Stimulated activated CD8-positive, alpha-beta memory T cell treated with anti-CD3 and anti-CD28 coated beads, Interleukin-4, amount 100 ng/mL, for 4 hours (primary cell): Measurements from ENCODE around the gene ZNF268.

Experiments
- DNase-seq, 2 donors: peaks; one replicate each; pipeline ENCODE4 v3.0.0-alpha.2; 2020; ENCODE audit warnings: low read depth in 2 of 2, low spot score in 1 of 2

ZNF268 gene

DNA sequence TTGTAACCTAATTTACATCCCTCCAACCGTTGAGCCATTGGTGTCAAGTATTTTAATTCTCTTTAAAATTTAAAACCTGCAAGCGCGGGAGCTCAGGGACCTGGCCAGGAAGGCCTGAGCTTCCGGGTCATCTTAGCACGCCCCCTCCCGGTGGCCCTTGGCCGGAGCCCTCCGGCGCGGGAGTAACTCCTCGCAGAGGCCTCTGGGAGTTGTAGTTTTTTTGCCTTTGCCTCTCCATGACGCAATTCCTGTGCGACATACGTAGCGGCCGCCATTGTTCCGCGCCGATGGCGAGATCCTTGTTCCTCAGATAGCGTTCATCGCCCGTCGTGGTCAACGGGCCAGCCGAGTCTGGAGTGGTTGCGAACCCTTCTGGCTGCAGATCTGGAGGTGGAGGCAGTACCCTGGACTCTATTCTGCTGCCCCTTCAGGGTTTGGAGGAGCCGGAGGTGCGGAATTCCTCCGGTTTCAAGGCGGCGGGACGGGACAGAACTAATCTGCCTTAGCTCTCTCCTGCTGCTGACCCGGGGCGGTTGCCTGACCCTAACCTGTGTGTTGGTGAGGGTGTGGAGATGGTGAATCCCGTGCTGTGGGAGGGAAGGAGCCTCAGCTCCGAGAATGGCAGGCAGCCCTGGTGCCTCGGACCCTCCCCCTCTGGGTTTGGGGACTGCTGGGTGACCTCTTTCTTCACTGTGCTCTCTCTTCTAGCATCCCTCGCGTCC lies at the start of gene ZNF268:
TSS of gene ZNF268 (plus strand) at position 258 of the 722 bp plus-strand sequence. CDS start 503 bp downstream, outside the sequence.
- DNase-seq = peak; percentile 75 to 82

DNA sequence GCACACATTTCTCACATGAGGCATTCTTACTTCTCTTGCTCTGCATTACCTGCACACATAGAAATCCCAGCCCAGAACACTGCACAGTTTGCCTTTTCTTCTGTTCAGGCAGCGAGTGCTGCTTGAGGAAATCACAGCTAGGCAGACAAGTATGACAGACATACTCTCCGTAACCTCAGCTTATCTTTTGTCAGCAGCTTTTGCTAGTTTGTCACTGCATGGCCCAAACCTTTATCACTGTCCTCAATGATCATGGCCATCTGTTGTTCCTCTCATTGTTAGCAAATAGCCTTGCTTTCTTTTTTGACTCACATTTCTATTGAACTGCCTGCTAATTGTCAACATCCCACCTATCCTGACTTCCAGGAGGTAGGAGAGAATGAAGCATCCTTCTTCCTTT lies 45.5 kb upstream of the ZNF268 start:
- DNase-seq = no peak

DNA sequence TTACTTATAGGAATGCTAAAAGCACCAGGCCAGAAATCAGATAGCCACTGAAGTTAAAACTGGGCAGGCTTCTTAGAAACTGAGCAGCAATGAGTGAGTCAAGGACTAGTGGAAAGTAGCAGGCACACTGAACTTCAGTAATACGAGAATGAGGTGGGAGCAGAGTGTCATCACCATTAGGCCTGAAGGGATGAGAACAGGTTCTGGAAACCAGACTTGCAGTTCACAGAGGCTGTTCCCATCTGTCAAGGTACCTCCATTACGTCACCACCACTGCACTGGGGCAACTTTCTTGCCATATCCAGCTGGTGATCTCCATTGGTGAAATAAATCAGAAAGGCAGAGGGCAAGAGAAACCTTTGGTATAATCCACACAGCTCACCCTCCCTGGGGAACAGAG lies 35.3 kb upstream of the ZNF268 start:
- DNase-seq = no peak

DNA sequence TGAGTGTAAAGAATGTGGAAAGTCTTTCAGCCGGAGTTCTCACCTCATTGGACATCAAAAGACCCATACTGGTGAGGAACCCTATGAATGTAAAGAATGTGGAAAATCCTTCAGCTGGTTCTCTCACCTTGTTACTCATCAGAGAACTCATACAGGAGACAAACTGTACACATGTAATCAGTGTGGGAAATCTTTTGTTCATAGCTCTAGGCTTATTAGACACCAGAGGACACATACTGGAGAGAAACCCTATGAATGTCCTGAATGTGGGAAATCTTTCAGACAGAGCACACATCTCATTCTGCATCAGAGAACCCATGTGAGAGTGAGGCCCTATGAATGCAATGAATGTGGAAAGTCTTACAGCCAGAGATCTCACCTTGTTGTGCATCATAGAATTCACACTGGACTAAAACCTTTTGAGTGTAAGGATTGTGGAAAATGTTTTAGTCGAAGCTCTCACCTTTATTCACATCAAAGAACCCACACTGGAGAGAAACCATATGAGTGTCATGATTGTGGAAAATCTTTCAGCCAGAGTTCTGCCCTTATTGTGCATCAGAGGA lies 25.1 kb upstream of the ZNF268 start:
- no peak for DNase-seq

DNA sequence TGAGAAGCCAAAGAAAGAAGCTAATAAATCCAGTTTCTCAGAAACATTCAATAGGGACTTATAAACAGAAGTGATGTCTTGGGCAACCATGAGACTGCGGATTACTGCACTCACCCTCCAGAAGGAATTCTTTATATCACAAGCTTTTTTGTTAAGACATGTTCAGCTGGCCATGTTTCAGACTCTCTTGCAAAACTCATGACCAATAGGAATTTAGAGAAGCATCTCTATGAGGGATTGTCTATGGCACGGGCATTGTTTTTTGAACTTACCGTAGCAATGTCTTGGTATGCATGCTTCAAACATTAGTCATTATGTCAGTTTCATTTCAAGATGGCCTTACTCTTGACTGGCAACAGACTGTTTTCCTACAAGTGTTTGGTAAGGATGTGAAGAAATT lies 15.5 kb upstream of the ZNF268 start:
- no peak for DNase-seq

DNA sequence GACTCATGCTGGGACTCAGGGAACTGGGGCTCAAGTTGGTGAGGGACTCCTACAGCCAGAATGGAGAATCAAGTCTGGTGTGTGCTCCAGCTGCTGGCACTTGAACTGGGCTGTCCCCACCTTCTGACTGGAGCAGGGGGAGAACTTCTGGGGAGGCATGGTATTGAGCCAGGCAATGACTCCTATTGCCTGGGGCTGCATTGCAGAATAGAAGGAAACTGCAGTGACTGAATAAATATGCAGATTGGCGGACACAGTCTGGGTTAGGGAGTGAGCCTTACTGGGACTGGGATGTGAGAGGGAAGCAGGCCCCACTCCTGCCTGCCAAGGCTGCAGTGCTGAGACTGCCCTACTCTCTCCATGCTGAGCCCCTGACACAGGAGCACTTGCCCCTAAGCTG lies 8.8 kb upstream of the ZNF268 start:
- DNase-seq = no peak

DNA sequence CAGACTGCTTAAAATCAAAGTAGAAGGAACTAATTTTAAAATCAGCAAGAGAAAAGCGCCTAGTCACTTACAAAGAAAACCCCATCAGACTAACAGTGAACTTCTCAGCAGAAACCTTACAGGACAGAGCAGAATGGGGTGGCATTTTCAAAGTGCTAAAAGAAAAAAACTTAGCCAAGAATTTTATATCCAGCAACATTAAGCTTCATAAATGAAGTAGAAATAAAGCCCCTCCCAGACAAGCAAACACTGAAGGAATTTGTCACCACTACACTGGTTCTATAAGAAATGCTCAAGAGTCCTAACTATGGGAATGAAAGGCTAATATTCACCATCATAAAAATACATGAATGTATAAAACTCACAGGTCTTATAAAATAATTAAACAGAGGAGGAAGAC lies 6.4 kb upstream of the ZNF268 start:
- DNase-seq = no peak

DNA sequence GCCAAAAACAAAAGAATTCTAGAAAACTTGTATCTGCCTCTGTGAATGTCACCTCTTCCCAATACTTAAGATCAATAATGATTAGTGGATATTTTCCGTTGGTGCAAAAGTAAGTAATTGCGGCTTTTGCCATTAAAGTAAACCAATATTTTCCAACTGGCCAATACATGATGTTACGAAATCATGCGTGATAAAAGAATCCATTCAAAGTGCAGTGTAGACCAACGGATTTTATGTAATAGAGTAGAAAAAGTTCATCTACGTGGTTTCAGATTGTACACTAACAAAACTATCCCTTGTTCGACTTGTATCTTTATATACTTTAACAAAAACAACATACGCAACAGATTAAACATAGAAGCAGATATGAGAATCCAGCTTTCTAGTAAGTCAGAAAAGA lies 626 bp upstream of the ZNF268 start:
- DNase-seq = no peak

DNA sequence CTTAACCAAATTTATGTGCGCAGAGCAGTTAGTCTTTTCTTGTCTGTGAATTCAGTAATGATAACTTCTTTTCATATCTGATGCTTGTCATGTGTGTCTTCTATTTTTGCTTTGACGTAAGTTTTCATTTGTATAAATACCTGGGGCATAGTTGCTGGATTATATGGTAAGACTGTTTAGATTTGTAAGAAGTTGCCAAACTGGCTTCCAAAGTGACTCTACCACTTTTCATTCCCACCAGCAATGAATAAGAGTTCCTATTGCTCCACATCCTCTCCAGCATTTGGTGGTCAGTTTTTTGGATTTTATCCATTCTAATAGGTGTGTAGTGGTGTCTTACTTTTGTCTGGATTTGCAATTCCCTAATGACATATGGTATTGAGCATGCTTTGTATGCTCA lies 8.9 kb downstream of the ZNF268 start:
- DNase-seq = no peak

DNA sequence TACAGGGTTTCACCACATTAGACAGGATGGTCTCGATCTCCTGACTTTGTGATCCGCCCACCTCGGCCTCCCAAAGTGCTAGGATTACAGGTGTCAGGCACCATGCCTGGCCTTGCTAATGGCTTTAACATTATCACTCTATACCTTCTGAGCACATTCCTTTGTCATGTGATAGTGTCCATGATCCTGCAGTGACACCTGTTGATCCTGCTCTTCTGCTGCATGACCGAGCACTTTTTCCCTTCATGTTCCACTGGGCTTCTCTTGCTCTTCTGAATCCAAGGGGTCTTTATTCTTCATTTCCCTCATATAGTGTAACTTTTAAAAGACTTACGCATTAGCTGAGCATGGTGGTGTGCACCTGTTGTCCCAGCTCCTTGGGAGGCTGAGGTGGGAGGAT lies 11.6 kb downstream of the ZNF268 start:
- no peak for DNase-seq

DNA sequence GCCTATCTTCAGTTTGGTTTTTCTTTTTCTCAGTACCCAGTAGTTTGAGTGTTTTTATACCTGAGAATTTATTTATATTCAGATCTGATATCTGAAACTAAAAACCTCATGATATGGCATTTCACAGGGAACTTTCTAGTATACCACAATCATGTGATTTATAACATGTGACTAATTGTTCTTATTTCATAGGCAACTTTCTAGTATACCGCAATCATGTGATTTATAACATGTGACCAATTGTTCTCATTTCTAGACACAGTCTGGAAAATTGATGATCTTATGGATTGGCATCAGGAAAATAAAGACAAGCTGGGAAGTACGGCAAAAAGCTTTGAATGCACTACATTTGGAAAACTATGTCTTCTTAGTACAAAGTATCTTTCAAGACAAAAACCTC lies 20.6 kb downstream of the ZNF268 start:
- DNase-seq = no peak

DNA sequence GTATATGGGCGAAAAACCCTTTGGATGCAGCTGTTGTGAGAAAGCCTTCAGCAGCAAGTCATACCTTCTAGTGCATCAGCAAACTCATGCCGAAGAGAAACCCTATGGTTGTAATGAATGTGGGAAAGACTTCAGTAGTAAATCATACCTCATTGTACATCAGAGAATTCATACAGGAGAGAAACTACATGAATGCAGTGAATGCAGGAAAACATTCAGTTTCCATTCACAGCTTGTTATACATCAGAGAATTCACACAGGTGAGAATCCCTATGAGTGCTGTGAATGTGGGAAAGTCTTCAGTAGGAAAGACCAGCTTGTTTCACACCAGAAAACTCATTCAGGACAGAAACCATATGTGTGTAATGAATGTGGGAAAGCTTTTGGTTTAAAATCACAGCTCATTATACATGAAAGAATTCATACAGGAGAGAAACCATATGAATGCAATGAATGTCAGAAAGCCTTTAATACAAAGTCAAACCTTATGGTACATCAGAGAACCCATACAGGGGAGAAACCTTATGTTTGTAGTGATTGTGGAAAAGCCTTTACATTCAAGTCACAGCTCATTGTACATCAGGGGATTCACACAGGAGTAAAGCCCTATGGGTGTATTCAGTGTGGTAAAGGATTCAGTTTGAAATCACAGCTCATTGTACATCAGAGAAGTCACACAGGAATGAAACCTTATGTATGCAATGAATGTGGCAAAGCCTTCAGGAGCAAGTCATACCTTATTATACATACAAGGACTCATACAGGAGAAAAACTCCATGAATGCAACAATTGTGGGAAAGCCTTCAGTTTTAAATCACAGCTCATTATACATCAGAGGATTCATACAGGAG lies 21.4 kb downstream of the ZNF268 start:
- DNase-seq = no peak

DNA sequence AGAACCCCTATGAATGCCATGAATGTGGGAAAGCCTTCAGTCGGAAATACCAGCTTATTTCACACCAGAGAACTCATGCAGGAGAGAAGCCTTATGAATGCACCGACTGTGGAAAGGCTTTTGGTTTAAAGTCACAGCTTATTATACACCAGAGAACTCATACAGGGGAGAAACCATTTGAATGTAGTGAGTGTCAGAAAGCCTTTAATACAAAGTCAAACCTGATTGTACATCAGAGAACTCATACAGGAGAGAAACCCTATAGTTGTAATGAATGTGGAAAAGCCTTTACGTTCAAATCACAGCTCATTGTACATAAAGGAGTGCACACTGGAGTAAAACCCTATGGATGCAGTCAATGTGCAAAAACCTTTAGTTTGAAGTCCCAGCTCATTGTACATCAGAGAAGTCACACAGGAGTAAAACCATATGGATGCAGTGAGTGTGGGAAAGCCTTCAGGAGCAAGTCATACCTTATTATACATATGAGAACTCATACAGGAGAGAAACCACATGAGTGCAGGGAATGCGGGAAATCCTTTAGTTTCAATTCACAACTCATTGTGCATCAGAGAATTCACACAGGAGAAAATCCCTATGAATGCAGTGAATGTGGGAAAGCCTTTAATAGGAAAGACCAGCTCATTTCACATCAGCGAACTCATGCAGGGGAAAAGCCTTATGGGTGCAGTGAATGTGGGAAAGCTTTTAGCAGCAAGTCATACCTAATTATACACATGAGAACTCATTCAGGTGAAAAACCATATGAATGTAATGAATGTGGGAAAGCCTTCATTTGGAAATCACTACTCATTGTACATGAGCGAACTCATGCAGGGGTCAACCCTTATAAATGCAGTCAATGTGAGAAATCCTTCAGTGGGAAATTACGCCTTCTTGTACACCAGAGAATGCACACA lies 22.3 kb downstream of the ZNF268 start:
- no peak for DNase-seq

DNA sequence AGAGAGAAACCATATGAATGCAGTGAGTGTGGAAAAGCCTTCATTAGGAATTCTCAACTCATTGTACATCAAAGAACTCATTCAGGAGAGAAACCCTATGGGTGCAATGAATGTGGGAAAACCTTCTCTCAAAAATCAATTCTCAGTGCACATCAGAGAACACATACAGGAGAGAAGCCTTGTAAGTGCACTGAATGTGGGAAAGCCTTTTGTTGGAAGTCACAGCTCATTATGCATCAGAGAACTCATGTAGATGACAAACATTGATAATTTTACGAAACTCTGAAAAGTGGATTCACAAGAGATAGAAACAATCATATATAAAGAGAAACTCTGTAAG lies 22.9 kb downstream of the ZNF268 start:
- no peak for DNase-seq

DNA sequence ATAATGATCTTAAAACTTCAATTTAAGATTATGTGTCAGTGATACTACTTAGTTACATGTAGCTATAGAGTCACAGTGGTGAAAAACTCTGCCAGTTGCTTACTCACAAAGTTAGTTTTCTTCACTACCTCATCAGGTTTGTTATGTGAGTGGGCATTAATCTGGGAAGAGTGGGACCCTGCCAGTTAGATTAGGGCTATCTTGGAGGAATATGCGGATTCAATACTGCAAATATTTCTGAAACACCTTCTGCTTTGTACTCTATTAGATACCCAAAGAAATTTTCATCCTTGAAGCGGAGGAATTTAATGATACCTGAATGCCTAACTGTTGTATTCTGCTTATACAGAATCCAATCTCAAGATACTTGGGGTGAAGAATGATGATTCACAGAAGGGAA lies 25.1 kb downstream of the ZNF268 start:
- DNase-seq = no peak

DNA sequence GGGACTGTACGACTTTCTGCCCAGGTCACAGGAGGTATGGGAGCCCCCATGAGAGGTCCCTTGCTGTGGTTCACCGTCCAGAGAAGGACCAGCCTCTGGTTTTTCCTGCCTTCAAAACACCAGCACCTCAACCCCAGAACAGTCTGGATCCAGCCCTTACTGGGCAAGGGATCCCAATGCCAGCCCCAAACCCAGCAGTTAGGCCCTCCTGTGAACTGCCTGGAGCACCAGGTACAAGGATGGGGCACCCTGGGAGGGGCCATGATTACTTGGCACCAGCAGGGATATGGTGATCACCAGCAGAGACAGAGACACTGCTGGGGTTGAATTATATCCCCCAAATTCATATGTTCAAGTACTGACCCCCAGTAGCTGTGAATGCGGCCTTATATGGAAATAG lies 34.4 kb downstream of the ZNF268 start:
- DNase-seq = no peak

DNA sequence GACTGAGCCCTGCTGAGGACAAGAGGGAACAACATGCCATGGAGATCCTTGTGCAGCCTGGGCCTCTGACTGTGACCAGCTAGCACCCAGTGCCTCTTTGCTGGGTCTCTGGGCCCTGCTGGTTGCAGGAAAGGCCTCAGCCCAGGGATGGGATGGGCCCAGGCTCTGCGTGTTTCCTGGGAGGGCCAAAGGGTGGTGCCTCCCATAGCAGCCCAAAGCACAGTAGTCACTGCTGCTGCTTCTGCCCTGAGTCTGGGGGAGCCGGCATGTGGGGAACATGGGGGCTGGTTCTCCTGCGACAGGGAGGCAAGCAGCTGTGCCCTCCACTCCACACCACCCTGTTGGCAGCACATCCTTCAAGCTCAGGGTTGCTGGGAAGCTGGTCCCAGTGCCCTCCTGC lies 35.9 kb downstream of the ZNF268 start:
- DNase-seq = no peak

DNA sequence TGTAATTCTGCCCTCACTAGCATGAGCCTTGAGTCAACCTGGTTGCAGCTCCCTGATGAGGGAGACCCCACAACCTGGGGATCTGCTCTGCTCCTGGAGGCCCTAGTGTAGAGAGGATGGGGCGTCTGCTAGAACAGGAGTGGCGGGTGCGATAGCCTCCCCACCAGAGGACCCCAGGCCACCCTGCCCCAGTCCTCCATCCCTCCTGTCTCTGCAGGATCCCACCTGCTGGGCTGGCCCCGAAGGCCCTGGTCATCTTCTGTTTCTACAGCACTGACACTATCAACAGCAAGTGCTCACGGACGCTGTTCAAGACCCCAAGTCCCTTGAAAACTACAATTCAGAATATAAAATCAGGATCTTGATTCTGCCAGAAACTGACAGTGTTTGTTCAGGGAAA lies 39.2 kb downstream of the ZNF268 start:
- no peak for DNase-seq

DNA sequence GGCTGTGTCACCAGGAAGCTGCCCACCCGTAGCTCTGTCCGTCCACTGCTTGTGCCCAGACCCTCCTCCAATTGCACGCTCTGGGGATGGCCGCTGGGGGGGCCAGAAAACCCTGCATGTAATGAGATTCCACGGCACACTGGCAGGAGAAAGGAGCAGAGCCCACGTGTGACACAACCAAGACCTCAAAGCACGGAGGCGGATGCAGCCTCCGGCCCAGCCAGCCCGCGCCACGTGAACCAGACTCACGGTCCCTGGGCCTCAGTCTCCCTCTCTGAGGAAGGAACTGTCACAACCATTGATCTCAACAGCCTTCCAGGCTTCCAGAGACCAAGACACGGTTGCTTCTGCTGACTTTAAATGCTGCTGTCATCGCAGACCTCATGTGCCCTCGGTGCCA lies 39.9 kb downstream of the ZNF268 start:
- no peak for DNase-seq

DNA sequence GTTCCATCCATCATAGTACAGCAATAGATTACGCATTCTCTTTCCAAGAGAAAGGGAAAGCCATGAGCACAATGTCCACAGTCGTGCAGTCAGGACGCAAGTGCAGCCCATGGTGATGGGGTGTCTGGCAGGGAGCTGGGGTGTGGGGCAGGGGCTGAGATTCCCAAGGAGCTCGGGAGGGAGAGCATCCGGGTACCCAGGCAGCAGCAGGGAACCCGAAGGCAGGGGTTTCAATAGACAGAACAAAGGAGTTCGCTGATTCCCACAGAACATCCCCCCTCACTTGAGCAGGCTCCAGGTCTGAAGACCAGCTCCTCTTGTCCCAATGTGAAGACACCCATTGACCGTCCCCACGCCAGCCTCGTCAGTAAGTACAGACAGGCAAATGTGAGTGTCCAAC lies 40.9 kb downstream of the ZNF268 start:
- no peak for DNase-seq

DNA sequence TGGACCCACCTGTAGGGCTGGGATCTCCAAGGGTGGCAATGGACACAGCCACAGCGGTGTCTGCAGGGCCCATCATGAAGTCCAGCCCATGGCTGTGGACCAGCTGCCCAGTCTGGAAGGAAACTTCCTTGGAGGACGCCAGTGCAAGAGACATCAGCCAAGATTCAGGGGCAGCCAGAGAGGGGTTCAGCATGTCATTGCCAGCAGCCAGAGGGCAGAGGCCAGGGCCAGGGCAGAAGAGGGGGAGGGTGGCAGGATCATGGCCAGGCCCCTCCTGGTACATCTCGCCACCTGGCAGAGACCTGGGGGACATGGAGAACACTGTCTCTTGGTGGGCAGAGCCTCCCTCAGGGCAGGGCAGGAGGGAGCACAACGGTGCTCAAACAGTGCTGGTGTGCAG lies 44.2 kb downstream of the ZNF268 start:
- no peak for DNase-seq
